ENCODE measurements around the gene MICAL3. TPM values are rescaled to one million over a fixed set of nuclear protein-coding genes. Genes with fewer than 3 reads are reported as not detected.
"Not testable (repeated sequence)": the region's sequence is repeated elsewhere in the genome, so short reads cannot be mapped to it uniquely, and the experiment has no call there.

Gene MICAL3
- total RNA-seq, 1 donor from 2014 or later = 23.4 TPM

DNA sequence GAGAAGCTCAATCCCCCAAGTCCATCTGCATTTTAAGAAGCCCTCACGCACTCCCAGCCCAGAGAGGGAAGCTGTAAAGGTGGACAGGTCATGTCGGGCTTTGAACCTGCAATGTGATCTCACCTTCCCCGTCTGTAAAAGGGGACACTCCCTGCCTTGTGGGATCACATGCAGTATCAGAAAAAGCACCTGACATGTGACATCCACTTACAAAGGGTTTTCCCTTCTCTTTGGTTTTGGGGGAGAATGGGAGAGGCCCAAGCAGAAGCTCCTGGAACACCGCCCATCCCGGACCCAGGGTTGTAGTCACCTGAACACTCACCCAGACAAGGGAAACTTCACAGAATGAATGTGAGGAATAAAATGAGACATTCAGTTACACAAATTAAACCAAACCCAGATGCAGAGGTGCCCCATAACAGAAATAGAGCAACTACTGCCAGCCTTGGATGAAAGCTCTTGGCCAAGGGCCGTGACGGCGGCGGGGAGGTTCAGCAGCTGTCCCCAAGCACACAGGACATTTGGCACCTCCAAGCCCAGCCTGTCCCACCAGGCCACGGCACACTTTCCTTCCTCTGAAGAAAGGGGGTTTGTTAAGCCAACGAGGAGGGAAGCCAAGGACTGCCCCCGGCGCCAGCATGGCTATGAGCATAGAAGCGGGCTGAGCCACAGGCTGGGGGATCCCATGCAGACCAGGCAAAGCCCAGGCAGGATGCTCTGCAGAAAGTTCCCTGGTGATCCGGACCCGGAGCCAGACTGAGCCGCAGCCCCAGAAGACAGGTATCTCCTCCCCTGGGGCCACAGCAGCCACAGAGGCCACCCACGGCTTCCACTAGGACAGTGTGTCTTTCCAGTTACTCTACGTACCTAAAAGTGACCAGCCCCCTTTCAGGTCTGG is 253.9 kb downstream of the MICAL3 start:
- DNase-seq (ENCODE audit: low read depth) = no peak

DNA sequence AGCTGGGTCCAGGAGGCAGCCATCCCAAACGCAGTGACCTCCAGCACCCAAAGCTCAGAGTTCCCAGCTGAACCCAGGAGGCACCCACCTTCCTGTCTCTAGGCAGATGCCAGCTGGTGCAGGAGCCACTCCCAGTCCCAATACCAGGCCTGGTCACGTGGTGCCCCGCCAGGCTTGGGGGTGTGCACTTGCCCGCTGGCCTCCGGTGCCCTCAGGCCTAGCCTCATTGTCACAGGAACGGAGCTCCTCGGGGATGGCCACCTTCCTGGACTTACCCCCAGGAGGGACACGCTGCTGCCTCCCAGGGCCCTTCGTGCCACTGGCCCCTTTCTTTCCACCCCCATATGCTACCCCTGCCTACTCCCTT is 254.7 kb downstream of the MICAL3 start:
- no peak for DNase-seq (ENCODE audit: low read depth)

DNA sequence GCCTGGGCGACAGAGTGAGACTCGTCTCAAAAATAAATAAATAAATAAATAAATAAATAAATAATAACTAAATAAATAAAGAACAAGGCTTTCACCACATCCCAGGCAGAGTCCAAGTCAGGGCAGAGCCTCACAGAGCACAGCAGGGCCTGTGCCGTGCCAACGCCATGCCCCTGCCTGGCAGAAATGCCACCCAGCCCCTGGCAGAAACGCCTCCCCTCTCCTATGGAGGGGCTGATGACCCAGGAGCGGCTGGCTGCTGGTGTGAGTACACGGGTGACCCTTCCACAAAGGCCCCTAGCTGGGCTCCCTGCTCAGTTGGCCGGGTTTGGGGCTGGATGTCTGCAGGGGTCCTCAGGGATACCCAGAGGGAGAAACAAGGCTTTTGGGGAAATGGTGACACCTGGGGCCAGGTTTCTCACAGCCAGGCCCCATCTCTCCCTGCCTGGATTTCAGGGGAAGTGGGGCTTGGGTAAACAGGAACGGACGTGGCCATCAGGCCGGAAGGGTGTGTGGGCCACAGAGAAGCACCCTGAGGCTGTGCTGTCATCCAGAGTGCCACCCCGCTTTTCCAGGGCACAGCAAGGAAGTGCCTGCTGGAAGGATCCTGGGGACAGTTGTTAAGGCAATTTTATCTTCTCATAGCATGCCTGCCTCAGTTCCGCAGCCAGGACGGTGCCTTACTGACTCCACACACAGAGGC is 255.2 kb downstream of the MICAL3 start:
- no peak for DNase-seq (ENCODE audit: low read depth)

DNA sequence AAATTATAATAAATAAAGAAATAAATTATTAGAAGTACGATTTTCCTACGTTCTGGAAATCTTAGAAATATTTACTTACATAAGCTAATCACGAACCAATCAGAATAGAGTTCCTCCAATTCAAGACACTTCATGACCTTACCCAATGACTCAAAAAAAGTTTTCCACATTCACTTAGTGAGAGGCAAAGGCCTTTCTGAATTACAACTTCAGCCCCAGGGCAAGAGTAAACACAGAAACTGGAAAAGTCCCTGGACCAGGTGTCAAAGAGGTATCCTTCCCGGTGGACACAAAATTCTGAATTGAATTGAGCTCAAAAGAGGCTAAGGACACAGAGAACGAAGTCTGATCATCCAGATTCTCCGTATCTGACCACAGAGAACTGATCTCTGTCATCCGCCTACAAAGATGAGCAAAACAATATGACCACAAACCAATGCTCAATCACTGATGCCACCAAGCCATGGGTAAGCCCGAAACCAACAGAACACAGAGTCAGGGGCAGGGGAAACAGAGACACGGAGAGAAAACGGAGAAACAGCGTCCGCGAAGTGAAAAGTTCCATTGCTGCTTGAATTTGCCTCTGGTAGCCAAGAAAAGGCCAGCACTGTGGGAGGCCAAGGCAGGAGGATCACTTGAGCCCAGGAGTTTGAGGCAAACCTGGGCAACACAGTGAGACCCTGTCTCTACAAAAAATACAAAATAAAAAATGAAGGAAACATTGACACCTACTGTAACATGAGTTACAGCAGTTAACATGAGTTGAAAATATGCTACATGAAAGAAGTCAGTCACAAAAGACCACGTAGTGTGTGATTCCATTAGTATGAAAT is 256.9 kb downstream of the MICAL3 start:
- DNase-seq (ENCODE audit: low read depth) = no peak

DNA sequence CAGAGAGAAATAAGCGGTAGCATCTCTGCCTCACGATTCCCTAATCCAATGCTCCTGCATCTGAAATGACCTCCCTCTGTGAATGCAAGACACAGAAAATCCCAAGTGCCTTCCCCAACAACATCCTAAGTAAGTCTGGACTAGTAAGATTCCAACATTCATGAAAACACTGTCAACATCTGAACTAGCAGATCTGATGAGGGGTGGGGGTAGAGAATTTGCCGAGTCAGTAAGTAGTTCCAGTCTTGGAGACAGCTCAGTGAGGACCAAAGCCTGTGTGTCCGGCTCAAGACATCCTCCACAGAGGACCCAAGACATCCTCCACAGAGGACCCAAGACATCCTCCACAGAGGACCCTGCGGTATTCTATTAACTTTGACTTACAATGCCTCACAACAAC is 259.5 kb downstream of the MICAL3 start:
- not testable (repeated sequence) for DNase-seq (ENCODE audit: low read depth)

DNA sequence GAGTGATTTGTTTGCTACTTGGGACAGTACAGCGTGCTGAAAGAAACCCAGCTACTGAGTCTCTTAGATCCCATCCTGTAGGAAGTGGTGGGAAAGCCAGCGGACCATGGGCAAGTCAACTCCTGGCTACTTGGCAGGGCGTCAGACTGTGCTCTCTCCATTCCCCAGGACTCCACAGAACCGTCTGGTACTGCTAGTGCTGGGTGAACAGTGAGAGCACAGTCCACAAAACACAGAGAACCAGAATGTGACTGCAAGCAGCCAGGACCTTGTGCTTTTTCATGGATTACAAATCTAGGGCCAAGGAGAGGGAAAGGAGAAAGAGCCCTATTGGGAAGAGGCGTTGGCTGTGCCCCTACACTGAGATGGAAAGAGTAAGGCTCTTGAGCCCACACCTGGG is 260.3 kb downstream of the MICAL3 start:
- DNase-seq (ENCODE audit: low read depth) = no peak

DNA sequence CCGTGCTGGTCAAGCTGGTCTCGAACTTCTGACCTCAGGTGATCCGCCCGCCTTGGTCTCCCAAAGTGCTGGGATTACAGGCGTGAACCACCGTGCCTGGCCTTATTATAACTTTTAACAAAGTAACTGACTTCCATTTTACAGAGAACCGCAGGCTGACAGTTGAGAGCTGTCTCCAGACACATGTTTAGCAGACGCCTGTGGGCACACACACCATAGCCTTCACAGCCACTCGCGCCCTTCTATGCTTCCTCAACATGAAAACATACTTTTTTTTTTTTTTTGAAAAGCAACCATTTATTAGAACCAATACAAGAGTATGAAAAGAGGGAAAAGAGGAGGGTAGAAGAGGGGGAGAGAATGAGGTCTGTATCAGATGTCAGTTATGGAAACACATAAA is 260.9 kb downstream of the MICAL3 start:
- not testable (repeated sequence) for DNase-seq (ENCODE audit: low read depth)

DNA sequence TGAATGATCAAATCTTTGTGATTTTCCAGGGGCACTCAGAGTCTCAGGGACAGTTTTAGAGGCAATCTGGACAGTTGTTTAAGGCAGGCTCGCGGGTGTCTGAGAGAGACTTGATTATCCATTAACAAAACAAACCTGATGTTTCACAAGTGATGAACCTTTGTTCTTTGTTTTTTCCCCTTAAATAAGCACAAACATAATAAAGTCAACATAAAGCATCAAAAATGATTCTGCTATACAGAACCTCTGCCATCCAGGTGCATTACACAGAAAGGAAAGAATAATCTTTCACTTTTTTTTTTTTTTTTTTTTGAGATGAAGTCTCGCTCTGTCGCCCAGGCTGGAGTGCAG is 263.2 kb downstream of the MICAL3 start:
- DNase-seq (ENCODE audit: low read depth) = no peak

DNA sequence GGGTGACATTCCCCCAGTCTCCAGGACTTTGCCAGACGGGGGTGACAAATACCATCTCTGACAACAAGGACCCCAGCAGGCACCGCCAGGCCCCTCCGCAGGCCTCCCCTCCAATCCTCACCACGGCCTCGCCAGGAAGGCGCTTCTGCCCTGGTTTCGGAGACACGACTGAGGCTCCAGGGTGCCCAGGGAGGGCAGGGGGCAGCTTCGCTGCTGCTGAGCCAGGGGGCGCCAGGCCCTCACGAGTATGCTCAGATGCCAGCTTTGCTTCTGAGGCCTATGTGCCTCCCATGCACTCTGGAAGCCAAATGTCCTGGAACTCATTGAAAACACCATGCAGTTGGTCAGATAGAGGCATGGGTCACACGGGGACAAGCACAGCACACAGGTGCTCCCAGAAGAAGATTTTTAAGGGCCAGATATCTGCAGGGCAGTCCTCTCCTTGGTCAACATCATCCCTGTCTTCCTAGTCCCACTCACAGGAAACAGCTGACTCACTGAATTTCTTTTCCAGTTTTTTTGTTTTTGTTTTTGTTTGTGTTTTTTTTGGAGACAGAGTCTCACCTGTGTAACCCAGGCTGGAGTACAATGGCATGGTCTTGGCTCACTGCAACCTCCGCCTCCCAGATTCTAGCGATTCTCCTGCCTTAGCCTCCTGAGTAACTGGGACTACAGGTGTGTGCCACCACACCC is 270.0 kb downstream of the MICAL3 start:
- peak; percentile 61 for DNase-seq (ENCODE audit: low read depth)

DNA sequence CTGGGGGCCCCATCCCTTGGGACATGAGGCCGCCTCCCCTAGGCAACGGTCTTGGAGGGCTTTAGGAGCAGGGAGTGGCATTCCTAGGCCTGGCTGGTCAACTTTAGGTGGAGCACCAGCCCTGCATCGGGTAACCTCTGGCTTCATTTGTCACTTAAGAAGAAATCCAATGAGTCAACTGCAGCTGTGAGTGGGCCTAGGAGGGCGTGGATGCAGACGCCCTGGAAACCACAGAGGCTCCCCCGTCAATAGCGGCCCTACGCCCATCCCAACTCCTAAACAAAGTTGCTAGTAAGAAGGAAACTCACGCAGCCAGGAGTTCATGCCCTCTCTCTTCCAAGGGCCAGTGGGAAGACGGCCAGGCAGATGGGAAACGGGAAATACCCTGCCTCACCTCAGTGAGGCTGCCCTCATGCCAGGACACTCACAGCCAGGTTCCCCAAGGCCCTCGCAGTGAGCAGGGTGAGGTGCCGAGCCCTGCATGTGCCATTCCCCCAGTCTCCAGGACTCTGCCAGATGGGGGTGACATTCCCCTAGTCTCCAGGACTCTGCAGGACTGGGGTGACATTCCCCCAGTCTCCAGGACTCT is 270.9 kb downstream of the MICAL3 start:
- peak; percentile 79 for DNase-seq (ENCODE audit: low read depth)

DNA sequence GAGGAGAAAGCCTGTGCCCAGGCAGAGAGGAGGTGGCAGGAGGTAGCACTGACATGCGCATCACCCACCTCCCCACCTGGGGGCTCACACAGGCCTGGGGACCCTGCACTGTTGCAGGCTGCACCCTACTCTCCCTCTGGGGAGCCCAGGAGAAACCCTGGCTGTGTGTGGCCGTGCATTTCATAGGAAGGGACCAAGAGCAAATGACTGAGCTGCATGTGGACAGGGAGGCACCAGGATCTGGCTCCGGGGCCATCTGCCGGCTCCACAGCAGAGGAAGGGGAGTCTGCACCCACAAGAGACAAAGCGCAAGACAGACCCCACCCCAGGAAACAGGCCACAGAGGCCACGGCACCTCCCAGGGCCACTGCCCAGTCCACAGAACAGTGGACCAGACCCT is 272.8 kb downstream of the MICAL3 start:
- no peak for DNase-seq (ENCODE audit: low read depth)

DNA sequence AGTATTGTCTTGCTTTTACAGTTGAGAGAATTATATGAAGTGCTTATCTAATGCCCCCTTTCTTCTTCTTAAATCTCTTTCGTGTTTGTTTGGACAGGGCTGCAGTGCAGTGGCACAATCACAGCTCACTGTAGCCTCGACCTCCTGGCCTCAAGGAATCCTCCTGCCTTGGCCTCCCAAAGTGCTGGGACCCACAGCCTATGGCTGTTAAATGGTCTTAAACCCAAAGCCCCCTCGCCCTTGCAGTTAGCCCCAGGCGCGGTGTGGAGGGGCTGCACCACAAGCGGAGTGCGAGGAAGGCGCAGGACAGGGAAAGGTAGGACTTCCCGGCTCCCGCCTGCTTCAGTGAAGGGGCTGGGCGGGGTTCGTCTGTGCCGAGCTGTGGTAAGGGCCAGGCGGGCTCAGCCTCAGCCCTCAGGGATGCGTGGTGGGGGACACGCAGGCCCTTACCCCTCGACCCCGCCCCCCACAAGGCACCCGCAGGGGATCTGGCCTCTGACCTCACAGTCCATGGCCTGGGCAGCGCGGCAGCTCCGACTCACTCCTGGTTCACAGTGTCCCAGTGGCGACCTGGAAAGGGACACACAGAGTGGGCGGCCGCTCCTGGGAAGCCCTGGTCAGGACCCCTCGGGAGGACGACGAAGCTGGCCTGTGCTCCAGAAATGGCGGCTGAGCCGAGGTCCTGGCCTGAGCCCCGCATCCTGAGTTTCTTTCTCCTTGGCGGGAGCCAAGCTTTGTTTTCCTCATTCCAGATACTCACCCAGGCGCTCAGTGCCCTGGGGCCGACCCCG is 274.6 kb downstream of the MICAL3 start:
- DNase-seq (ENCODE audit: low read depth) = no peak

DNA sequence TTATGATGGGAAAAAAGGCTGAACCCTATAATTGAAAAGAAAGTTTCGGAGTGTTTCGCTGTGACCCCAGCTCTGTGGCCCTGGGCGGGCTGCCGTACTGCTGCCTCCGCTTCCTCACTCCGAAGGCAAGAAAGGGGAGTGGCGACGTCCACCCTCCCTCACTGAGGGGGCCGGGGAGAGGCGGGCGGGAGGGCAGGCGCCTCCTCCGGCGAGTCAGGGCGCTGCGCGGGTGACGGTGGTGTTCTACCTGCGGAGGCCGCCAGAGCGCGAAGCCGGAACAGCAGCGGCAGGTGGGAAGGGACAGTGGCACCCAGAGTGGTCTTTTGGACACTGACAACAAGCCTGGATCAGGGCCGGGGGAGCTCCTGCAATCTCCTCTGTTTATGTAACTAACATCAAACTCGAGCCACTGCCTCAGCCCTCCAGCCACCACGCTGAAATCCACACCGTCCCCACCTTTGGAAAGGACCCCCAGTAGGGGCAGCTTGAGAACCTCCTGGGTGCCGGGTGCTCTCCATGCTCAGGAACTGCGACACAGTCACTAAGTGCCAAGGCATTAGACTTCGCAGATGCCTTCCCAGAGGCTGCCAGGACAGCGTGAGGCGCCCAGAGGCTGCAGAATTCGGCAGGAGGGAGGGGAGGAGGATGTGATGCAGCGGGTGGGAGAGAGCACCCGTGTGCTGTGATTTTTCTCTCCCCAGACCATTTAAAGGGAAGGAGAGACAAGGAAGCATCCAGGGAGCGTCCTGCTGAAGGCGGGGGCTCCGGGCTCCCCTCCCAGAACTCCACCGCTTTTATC is 275.6 kb downstream of the MICAL3 start:
- no peak for DNase-seq (ENCODE audit: low read depth)

DNA sequence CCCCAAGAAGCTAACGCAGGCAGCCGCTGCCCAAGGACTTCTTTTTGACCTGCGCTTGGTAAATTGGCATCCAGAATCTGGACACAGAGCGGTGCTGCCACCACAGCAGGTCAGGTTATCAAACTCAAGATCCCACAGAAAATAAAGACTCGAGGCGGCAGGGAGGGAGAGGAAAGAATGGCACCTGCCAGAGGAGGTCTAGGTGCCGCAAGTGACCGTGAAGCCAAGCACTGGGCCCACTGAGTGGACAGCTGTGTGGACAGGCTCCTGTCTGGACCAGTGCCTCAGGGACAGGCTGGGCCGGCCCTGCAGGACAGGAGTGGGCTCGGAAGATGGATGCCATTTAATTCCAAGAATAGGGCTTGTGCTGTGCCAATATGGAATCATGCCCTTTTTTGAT is 277.4 kb downstream of the MICAL3 start:
- DNase-seq (ENCODE audit: low read depth) = no peak

DNA sequence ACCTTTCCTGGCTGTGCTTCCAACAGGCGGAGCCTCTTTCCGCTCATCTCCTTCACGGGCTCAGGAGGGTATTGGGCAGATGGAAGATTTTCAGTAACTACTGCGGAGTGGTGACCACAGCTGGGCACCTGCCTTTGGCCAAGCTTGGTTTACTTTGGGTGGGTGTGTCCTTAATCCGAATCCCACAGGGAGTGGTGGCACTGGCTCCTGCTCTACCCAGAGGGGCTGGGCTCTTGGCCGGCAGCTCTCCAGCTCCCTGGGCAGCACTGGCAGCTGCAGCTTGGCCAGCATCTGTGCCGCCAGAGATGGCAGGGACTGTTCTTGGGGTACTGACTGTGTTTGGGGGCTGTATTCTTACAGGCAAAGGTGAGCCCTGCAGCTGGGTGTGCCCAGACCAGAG is 279.9 kb downstream of the MICAL3 start:
- DNase-seq (ENCODE audit: low read depth) = peak; percentile 69

DNA sequence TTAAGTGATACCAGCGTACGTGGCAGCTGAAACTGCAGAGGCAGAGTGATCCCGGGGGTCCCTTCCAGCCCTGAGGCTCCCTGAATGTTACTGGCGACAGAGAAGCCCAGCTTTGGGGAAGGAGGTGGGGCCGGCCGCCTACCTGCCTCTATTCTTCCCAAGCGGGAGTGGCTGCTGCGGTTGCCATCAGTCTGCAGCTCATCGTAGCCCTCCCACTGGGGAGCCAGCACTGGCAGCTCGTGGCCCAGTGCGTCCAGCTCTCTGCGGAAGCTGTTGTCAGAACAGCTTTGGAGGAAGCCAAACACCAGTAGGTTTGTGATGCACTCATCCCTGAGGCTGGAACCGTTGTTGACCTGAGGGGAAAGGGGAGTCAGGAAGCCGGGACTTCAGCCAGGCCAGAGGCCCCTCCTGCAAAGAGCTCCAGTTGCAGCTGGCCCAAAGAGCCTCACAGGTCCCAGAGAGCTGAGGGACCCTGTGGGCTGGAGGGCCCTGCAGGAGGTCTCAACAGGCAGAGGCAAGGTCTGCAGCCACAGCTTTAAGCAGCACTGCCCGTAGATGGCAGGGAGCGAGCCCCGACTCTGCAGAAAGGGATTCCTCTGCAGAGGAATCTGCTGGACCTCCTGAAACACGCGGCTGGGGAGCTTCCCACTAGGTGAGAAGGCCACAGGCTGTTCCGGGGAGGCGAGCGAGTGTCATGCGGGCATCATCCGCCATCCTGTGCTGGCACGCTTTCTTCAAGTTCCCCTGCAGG is 280.5 kb downstream of the MICAL3 start:
- DNase-seq (ENCODE audit: low read depth) = no peak

DNA sequence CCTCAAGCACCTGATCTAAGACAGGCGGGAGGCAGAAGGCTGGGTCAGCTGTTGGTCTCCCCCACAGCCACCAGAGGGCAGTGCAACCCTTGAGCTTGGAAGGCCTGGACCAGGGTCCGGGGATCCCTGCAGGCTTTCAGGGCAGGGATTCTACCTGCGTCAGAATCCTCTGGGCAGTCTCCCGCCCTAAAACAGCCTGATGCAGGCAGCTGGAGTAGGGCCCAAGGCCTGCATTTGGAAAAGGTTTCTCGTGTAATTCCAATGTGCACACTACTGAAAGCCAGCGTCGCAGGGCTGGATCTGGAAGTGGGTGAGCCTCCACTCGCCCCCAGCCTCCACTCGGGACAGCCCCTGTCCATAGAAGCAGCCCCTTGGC is 281.8 kb downstream of the MICAL3 start:
- DNase-seq (ENCODE audit: low read depth) = peak; percentile 78

DNA sequence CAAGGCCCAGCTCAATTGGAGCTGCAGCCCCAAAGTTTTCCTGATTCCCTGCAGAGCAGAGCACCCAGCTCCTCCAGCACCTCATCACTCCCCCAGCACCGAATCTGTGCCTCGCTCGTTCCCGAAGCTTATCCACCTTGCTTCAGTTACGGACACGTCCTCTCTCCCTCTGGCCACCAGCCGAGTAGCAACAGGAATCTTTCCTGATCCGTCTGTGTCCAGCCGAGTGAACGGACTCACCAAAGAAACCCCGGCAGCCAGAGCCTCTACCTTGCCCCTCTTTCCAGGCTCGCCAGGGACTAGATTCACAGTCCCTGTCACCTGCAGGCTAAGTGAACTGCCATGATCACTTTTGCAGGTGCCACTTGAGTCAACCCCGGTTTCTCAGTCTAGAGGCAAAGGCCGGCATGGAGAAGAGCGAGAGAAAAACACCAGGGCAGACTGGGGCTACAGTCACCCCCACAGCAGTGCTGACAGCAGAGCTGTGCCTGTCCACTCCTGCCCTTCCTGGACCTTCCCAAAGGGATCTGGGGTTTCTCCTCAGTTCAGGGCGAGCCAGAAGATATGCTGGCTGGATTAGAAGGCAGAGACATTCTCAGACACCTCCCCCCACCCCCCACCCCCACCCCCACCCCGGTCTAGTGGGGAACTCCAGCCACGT is 282.4 kb downstream of the MICAL3 start:
- no peak for DNase-seq (ENCODE audit: low read depth)
